Calu3 (cell line): ENCODE data around the gene BMP6. TPM values are rescaled to one million over a fixed set of nuclear protein-coding genes. Genes with fewer than 3 reads are reported as not detected.

ENCODE experiments used
- BruUV-seq: library from RNA; stranded (reverse); fragments of 400-500 nt; replicated peaks from 2 replicates; lab custom pipeline; 2021; lab: Mats Ljungman, UMichigan
- CTCF ChIA-PET: fragments of 300-600 bp; sonication (Branson Sonifier 250); formaldehyde crosslinking; loops from one replicate; lab custom pipeline; 2022; ENCODE audit warnings: antibody characterized with exemption; lab: Charles Lee
- DNase-seq: peaks from one replicate; pipeline ENCODE4 v3.0.0; 2022
- H3K27ac Mint-ChIP-seq: one replicate; pipeline ENCODE4 v1.8.0; 2022; ENCODE audit warnings: mixed read lengths; ENCODE audit not compliant: unreplicated experiment
- H3K27me3 Mint-ChIP-seq: one replicate; pipeline ENCODE4 v1.8.0; 2022; ENCODE audit warnings: mixed read lengths; ENCODE audit not compliant: unreplicated experiment
- H3K36me3 Mint-ChIP-seq: one replicate; pipeline ENCODE4 v1.8.0; 2022; ENCODE audit warnings: mild to moderate bottlenecking, moderate library complexity, mixed read lengths; ENCODE audit not compliant: insufficient read depth, unreplicated experiment
- H3K4me1 Mint-ChIP-seq: one replicate; pipeline ENCODE4 v1.8.0; 2022; ENCODE audit warnings: mild to moderate bottlenecking, low read depth, mixed read lengths; ENCODE audit not compliant: unreplicated experiment
- H3K4me3 Mint-ChIP-seq: one replicate; pipeline ENCODE4 v1.8.0; 2022; ENCODE audit warnings: mild to moderate bottlenecking, low read depth, moderate library complexity, mixed read lengths; ENCODE audit not compliant: unreplicated experiment
- H3K9me3 Mint-ChIP-seq: one replicate; pipeline ENCODE4 v1.8.0; 2022; ENCODE audit warnings: low read depth, mixed read lengths; ENCODE audit not compliant: unreplicated experiment
- CTCF ChIP-seq: fragments of 200-600 bp; IDR thresholded peaks from one replicate; pipeline ENCODE4 v1.8.0; 2022; ENCODE audit warnings: antibody characterized with exemption; ENCODE audit not compliant: unreplicated experiment
- intact Hi-C: fragments of 100-400 bp; cut with micrococcal nuclease; formaldehyde crosslinking; loops from one replicate; pipeline ENCODE4 v1.10.0; 2022; ENCODE audit not compliant: unreplicated experiment
- total RNA-seq: library from RNA; stranded (reverse); gene quantifications from 2 replicates; pipeline ENCODE4 v1.2.3, GENCODE V29; 2022

BMP6 gene
- total RNA-seq, 1 experiment from 2014 or later, result 0.17 TPM

- DNase-seq, result no peak
- TF ChIP-seq CTCF, result no peak
- Mint-ChIP-seq H3K4me1 (no peaks in the 10 kb centered on the region), H3K27ac (no peak overlapping the region), H3K36me3 (no peaks in the 10 kb centered on the region), H3K9me3 (no peaks in the 10 kb centered on the region), H3K27me3 (no peaks in the 10 kb centered on the region), H3K4me3 (no peak overlapping the region)
- CTCF ChIA-PET, result interaction anchor here (0.6 kb wide), 1 partner anchor 9 kb away, joined by 7 read pairs; no protein-coding TSS in a partner anchor
- BruUV-seq, result no TSS peak
- intact Hi-C loops, result no loop called here
Measured at GRCh38 chr6:7916959-7917358, 191.1 kb downstream of the BMP6 start.

- Mint-ChIP-seq H3K36me3 (no peaks in the 10 kb centered on the region), H3K27me3 (no peaks in the 10 kb centered on the region), H3K4me1 (no peaks in the 10 kb centered on the region), H3K4me3 (no peak overlapping the region), H3K9me3 (no peaks in the 10 kb centered on the region), H3K27ac (no peak overlapping the region)
- no peak for DNase-seq
- intact Hi-C loops, result no loop called here
- no TSS peak for BruUV-seq
- TF ChIP-seq CTCF, result no peak
- CTCF ChIA-PET, result interaction anchor here (0.6 kb wide), 1 partner anchor 9 kb away, joined by 7 read pairs; no protein-coding TSS in a partner anchor
Measured at GRCh38 chr6:7917729-7918128, 191.8 kb downstream of the BMP6 start.

GRCh38 chr6:7918403-7918802 is 192.5 kb downstream of the BMP6 start:
- BruUV-seq, result no TSS peak
- no peak for TF ChIP-seq CTCF
- H3K27ac Mint-ChIP-seq, result no peak overlapping the region
- no peak for DNase-seq
- H3K4me3 Mint-ChIP-seq, result no peak overlapping the region
- H3K27me3 Mint-ChIP-seq, result no peaks in the 10 kb centered on the region
- no peaks in the 10 kb centered on the region for H3K9me3 Mint-ChIP-seq
- no peaks in the 10 kb centered on the region for H3K4me1 Mint-ChIP-seq
- CTCF ChIA-PET, result no interaction called here
- intact Hi-C loops, result no loop called here
- no peaks in the 10 kb centered on the region for H3K36me3 Mint-ChIP-seq

GRCh38 chr6:7919871-7920270 is 194.0 kb downstream of the BMP6 start:
- no peaks in the 10 kb centered on the region for H3K36me3 Mint-ChIP-seq
- no peaks in the 10 kb centered on the region for H3K4me1 Mint-ChIP-seq
- TF ChIP-seq CTCF, result no peak
- DNase-seq, result no peak
- H3K4me3 Mint-ChIP-seq, result no peak overlapping the region
- BruUV-seq, result no TSS peak
- H3K27ac Mint-ChIP-seq, result no peak overlapping the region
- CTCF ChIA-PET, result no interaction called here
- intact Hi-C loops, result no loop called here
- H3K9me3 Mint-ChIP-seq, result no peaks in the 10 kb centered on the region
- no peaks in the 10 kb centered on the region for H3K27me3 Mint-ChIP-seq
